Smooth muscle cell (in vitro differentiated cells): ENCODE measurements around the gene BACH2. TPM values are rescaled to one million over a fixed set of nuclear protein-coding genes. Genes with fewer than 3 reads are reported as not detected.

ENCODE experiments used
- DNase-seq: peaks from one replicate; lab custom pipeline; 2025; ENCODE audit not compliant: unreplicated experiment; lab: John Stamatoyannopoulos, UW
- H2AFZ ChIP-seq: fragments of 200-600 bp; sonication (generic); 2 replicates; pipeline ENCODE4 v1.6.0; 2016; ENCODE audit warnings: antibody characterized with exemption, low read depth, mild to moderate bottlenecking
- H3F3A ChIP-seq: fragments of 200-600 bp; sonication (generic); 2 replicates; pipeline ENCODE4 v1.6.0; 2017; ENCODE audit warnings: antibody characterized with exemption, low read depth
- H3K27ac ChIP-seq: fragments of 200-600 bp; sonication (generic); 2 replicates; pipeline ENCODE4 v1.5.1; 2016; ENCODE audit warnings: low read depth, mild to moderate bottlenecking
- H3K27me3 ChIP-seq: fragments of 200-600 bp; sonication (generic); 2 replicates; pipeline ENCODE4 v1.6.1; 2016; ENCODE audit warnings: low read depth, mild to moderate bottlenecking
- H3K36me3 ChIP-seq: fragments of 200-600 bp; sonication (generic); 2 replicates; pipeline ENCODE4 v1.5.1; 2016; ENCODE audit warnings: low read depth
- H3K4me1 ChIP-seq: fragments of 200-600 bp; sonication (generic); 2 replicates; pipeline ENCODE4 v1.5.1; 2016; ENCODE audit warnings: low read depth
- H3K4me2 ChIP-seq: fragments of 200-600 bp; sonication (generic); 2 replicates; pipeline ENCODE4 v1.6.0; 2016; ENCODE audit warnings: mild to moderate bottlenecking
- H3K4me3 ChIP-seq: fragments of 200-600 bp; sonication (generic); 2 replicates; pipeline ENCODE4 v1.5.1; 2016; ENCODE audit warnings: mild to moderate bottlenecking
- H3K79me2 ChIP-seq: fragments of 200-600 bp; sonication (generic); 2 replicates; pipeline ENCODE4 v1.6.0; 2016; ENCODE audit warnings: low read depth, mild to moderate bottlenecking
- H3K9ac ChIP-seq: fragments of 200-600 bp; sonication (generic); 2 replicates; pipeline ENCODE4 v1.6.0; 2016; ENCODE audit warnings: low read depth
- H3K9me3 ChIP-seq: fragments of 200-600 bp; sonication (generic); replicated peaks from 2 replicates; pipeline ENCODE4 v1.5.1; 2016; ENCODE audit warnings: low read depth
- H4K20me1 ChIP-seq: fragments of 200-600 bp; sonication (generic); 2 replicates; pipeline ENCODE4 v1.6.0; 2016; ENCODE audit warnings: low read depth
- CTCF ChIP-seq: fragments of 200-600 bp; sonication (generic); IDR thresholded peaks from 2 replicates; pipeline ENCODE4 v1.5.1; 2017; ENCODE audit warnings: borderline replicate concordance, mild to moderate bottlenecking, antibody characterized with exemption; ENCODE audit not compliant: insufficient read depth, poor library complexity, severe bottlenecking
- WGBS: methylation state at CpG from one replicate; pipeline ENCODE4 v1.1.7; 2016; ENCODE audit warnings: low lambda C conversion rate; 5-methylcytosine and 5-hydroxymethylcytosine counted together
- polyA plus RNA-seq: library from polyadenylated mRNA; unstranded; fragments of >200 nt; fragmentation: Nextera tagmentation; extraction: Ambion mirVana; gene quantifications from 2 replicates; pipeline ENCODE4 v1.2.1, GENCODE V29; 2016
- total RNA-seq: library from RNA; depleted of rRNA; stranded (reverse); fragments of >200 nt; gene quantifications from 2 replicates; pipeline ENCODE4 v1.2.3, GENCODE V29; 2014

BACH2 gene
- total and polyA plus RNA-seq, 2 experiments from 2014 or later = 3.0 to 4.5 TPM

DNA sequence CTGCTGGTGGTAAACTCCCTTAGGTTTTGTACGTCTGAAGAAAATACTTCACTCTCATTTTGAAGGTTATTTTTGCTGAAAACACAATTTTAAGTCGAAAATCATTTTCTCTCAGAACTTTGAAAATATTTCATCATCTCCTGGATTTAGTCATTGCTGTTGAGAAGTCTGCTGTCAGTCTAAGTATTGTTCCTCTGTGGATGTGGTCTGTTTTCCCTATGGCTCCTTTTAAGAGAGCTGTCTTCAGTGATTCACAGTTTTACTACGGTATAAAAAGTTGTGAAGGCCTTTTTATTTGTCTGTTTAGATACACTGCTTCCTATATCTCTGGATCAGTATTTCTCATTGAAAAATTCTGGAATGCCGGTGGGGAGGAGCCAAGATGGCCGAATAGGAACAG is 243.0 kb downstream of the BACH2 start:
- no peak for TF ChIP-seq CTCF
- no peaks in the 10 kb centered on the region for H3K36me3 ChIP-seq
- WGBS = 91% methylated on average over 5 of the region's 5 CpGs
- H3K27me3 ChIP-seq = no peaks in the 10 kb centered on the region
- H3K4me1 ChIP-seq = no peaks in the 10 kb centered on the region
- peaks cover 5% of the 10 kb centered on the region for H3K9me3 ChIP-seq
- H2AFZ ChIP-seq = no peak overlapping the region
- H3K79me2 ChIP-seq = no peaks in the 10 kb centered on the region
- H3F3A ChIP-seq = no peaks in the 10 kb centered on the region
- no peak for DNase-seq
- H3K9ac ChIP-seq = no peak overlapping the region
- no peak overlapping the region for H3K27ac ChIP-seq
- no peak overlapping the region for H3K4me3 ChIP-seq
- no peak overlapping the region for H3K4me2 ChIP-seq
- no peaks in the 10 kb centered on the region for H4K20me1 ChIP-seq

DNA sequence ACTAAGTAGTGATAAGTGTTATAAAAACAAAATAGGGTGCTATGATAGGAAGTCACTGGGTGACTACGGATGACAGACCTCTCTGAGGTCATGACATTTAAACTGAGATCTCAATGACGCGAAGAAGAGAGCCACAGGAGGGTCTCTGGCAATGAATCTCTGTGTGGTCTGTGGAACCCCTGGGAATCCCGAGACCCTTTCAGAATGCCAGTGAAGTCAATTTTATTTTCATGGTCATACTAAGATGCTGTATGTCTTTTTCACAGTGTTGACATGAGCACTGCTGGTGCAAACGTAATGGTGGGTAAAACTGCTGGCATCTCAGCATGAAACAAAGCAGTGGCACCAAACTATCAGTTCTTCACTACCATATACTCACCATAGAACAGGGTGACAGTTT is 247.3 kb downstream of the BACH2 start:
- no peaks in the 10 kb centered on the region for H3K79me2 ChIP-seq
- H3K27me3 ChIP-seq = no peaks in the 10 kb centered on the region
- DNase-seq = no peak
- H3K4me2 ChIP-seq = no peak overlapping the region
- peaks cover 3% of the 10 kb centered on the region for H3F3A ChIP-seq
- no peak overlapping the region for H2AFZ ChIP-seq
- no peak overlapping the region for H3K9ac ChIP-seq
- no peaks in the 10 kb centered on the region for H4K20me1 ChIP-seq
- H3K9me3 ChIP-seq = peaks cover 5% of the 10 kb centered on the region
- 86% methylated on average over 5 of the region's 5 CpGs for WGBS
- no peaks in the 10 kb centered on the region for H3K4me1 ChIP-seq
- no peaks in the 10 kb centered on the region for H3K36me3 ChIP-seq
- no peak overlapping the region for H3K27ac ChIP-seq
- no peak for TF ChIP-seq CTCF
- H3K4me3 ChIP-seq = no peak overlapping the region

DNA sequence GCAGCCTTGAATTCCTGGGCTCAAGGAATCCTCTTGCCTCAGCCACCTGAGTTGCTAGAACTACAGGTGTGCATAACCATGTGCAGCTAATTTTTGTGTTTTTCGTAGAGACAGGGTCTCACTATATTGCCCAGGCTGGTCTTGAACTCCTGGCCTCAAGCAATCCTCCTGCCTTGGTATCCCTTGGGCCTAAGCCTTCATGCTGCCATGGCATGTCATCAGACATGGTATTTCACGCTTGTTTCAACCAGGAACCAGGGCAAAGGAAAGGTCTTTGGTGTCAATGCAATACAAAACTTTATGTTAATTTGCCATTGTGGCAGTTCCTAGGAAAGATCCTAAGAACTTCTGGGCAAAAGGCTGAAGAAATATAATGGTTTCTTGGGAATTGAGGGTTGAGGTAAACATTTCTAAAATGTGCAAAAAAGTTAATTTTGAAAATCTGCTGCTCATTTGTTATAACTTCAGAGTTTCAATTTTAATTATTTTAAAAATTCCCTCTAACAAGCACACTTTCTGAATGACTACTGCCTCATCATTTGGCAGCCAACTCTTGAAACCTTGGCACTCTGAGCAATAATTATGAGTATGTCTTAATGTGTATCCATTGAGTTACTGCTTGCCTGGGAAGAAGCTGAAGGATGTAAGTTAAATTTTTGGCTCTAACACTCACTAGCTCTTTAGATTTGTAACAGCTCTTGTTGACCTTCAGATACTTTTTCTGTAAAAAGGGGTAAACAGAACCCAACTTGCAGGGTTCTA is 248.3 kb downstream of the BACH2 start:
- H3K27ac ChIP-seq = no peak overlapping the region
- no peak overlapping the region for H3K9ac ChIP-seq
- H3K36me3 ChIP-seq = no peaks in the 10 kb centered on the region
- H4K20me1 ChIP-seq = no peaks in the 10 kb centered on the region
- H2AFZ ChIP-seq = no peak overlapping the region
- H3K4me3 ChIP-seq = no peak overlapping the region
- no peaks in the 10 kb centered on the region for H3K4me1 ChIP-seq
- H3F3A ChIP-seq = peaks cover 3% of the 10 kb centered on the region
- DNase-seq = no peak
- H3K4me2 ChIP-seq = no peak overlapping the region
- TF ChIP-seq CTCF = no peak
- WGBS = 97% methylated on average over 2 of the region's 2 CpGs
- H3K9me3 ChIP-seq = peaks cover 5% of the 10 kb centered on the region
- no peaks in the 10 kb centered on the region for H3K27me3 ChIP-seq
- no peaks in the 10 kb centered on the region for H3K79me2 ChIP-seq

DNA sequence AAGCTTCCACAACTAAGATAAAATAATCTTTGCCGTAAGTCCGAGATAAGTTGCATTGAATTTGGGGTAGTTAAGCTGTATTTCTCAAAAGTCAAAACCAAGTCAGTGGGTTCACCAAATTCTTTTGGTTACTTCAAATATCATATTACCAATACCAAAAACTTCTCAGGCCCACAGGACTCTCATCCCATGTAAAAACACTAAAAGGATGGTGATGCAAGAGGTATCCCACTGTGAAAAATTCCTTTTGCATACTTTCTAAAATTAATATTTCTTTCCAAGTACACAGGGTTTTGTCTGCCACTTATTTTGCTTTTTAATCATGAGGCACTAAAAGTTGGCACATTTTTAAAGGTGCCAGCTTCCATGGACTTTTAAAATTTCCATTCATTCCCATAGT is 251.1 kb downstream of the BACH2 start:
- H3K9ac ChIP-seq = no peak overlapping the region
- H3K27me3 ChIP-seq = no peaks in the 10 kb centered on the region
- H3F3A ChIP-seq = peaks cover 3% of the 10 kb centered on the region
- H2AFZ ChIP-seq = no peak overlapping the region
- H3K4me3 ChIP-seq = no peak overlapping the region
- H3K4me2 ChIP-seq = peak overlapping the region; percentile 56
- H3K27ac ChIP-seq = peak overlapping the region; percentile 64
- peaks cover 5% of the 10 kb centered on the region for H3K4me1 ChIP-seq
- no peak for TF ChIP-seq CTCF
- 84% methylated on average over 2 of the region's 2 CpGs for WGBS
- no peaks in the 10 kb centered on the region for H3K79me2 ChIP-seq
- DNase-seq = no peak
- H4K20me1 ChIP-seq = no peaks in the 10 kb centered on the region
- H3K9me3 ChIP-seq = no peaks in the 10 kb centered on the region
- H3K36me3 ChIP-seq = no peaks in the 10 kb centered on the region
